GM19468 (cell line): ENCODE results near the gene CUX1.
"Not testable (repeated sequence)": the region's sequence is repeated elsewhere in the genome, so short reads cannot be mapped to it uniquely, and the experiment has no call there.

Experiments used
- ATAC-seq: cut with Tn5 transposase; IDR thresholded peaks from one replicate; pipeline ENCODE4 v1.9.1; 2021; ENCODE audit warnings: mild to moderate bottlenecking, moderate library complexity, moderate number of reproducible peaks; ENCODE audit not compliant: unreplicated experiment; ENCODE audit errors: extremely low read depth

Gene CUX1

GRCh38 chr7:101888564-101888963, 71.1 kb downstream of the CUX1 start:
- ATAC-seq = not testable (repeated sequence)

DNA sequence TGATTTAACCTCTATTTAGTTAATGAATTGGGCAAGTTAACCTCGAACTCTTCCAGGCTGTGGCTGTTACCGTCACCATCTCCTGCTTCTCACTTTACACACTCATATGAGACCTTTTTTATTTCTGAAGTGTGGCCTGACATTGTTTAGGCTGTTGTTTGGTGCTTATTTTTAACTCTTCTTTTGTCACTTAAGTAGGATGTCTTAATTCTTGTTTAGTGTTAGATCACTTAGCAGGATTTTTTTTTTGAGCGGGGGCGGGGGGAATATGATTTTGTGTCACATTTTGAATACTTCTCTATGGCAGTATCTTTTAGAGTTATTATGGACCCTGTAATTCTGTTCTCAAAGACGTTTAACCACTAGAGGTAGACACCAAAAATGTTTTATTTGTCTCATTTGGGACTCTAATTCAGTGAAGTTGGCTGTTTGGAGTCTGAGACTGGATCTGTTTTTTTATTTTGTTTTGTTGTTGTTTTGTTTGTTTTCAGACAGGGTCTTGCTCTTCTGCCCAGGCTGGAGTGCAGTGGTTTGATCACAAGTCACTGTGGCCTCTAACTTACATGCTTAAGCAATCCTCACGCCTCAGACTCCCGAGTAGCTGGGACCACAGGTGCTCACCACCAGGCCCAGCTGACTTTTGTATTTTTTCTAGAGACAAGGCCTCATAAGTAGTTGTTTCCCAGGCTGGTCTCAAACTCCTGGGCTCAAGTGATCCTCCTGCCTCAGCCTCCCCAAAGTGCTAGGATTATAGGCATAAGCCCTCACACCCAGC, 73.5 kb downstream of the CUX1 start:
- ATAC-seq = no peak

DNA sequence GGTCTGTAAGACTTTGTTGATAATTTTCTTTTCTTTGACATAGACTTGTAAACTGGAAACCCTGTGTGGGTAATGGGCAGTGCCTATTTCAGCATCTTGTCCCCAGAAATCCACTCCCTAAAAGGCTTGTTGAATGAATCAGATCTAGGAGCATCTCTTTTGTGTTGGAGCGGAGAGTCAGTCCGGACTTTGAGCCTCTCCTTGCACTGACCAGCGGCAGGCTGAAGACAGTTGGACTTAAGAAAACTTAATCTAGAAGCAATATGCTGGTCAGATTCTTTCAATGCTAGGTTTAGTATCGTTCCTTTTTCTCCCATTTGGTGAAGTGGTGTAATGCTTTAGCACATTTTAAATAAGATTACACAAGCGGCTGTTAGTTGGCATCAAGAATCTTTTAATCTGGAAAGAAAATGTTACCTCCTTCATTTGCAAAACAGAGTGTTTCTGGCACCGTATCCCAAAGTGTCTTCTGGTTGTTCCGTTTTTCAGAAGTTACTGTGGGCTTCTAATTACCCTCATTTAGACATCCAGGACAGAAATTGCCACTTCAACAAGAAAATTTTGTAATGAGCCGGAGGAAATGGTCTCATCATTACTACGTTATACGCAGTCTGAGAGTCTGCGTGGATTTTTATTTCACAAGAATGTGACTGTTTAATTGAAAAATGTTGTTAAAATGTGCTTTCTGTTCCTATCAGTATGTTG, 74.7 kb downstream of the CUX1 start:
- no peak for ATAC-seq

DNA sequence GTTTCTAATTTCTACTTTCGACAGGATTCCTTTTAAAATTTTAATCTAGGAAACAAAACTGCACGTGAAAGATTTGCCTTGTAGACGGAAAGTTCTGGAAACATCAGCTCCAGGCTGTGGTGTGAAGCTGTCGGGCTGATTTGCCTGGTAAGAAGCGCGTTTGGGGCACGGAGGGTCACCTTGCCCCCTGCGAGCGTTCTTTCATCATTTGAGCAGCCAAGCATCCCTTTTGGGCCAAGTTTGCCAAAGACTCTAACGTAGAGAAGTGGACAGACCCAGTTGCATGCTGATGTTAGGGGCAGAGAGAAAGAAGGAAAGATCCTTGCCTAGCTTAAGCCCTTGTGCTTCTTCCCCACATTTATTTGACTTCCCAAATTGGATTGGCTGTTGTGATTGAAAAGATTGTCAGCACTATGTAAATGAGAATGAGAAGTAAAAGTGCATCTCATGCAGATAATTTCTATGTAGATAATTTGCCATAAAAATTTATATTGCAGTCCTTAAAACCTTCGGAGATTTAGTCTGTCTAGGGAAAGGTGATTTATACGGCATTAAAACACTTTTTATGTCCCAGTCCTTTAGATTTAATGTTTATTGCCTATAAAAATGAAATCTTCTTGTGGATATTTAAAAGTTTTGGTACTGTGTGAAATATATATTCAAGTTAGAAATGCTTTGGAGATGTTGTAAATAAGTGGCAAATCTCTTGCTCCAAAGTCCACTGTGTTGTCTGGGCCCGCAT, 76.1 kb downstream of the CUX1 start:
- no peak for ATAC-seq

GRCh38 chr7:101896316-101896715, 78.9 kb downstream of the CUX1 start:
- no peak for ATAC-seq

- ATAC-seq = no peak
Observed at GRCh38 chr7:101896941-101897340, 79.5 kb downstream of the CUX1 start.

DNA sequence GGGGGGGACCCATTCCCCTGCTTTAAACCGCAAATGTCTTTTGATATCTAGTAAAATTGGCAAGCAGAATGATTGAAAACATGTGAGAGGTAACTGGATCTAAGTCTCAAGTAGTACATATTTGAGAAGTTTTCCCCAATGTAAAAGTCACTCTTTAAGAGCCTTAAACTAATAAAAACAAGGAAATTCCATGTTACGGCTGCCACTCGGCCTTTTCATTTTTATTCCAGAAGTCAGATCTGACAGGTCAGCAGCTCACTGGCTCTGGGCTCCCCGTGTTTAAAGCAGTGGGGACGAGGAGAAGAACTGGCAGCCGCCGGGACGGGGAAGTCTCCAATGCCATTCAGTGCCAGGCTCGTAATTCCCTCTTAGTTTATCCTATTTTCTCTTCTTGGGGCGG, 80.7 kb downstream of the CUX1 start:
- no peak for ATAC-seq

DNA sequence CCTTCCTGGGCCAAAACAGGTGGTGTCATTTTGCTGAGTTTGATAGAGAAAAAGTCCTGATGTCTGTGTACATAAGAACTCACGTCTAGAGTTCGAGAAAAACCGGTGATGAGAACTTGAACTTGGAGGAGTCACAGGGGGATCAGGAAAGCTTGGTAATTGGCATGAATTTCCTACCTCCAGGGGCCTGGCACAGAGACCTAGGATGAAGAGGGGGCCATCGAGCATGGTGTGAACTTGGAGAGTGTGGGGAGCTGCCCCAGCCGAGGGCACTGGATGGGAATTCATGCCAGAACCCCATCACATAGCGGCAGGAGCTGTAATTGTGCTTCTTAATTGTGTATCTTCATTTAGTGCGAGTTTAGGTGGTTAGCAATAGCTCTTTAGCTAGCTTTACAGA, 82.2 kb downstream of the CUX1 start:
- ATAC-seq = no peak

GRCh38 chr7:101900103-101900502, 82.7 kb downstream of the CUX1 start:
- ATAC-seq = no peak

GRCh38 chr7:101901661-101902491, 84.5 kb downstream of the CUX1 start:
- ATAC-seq = no peak

- ATAC-seq = no peak
Observed at GRCh38 chr7:101902680-101903514, 85.5 kb downstream of the CUX1 start.

GRCh38 chr7:101903515-101903868, 86.1 kb downstream of the CUX1 start:
- no peak for ATAC-seq

GRCh38 chr7:101904019-101904418, 86.6 kb downstream of the CUX1 start:
- no peak for ATAC-seq

GRCh38 chr7:101905203-101905865, 87.9 kb downstream of the CUX1 start:
- no peak for ATAC-seq

- ATAC-seq = no peak
Observed at GRCh38 chr7:101906291-101907240, 89.1 kb downstream of the CUX1 start.

GRCh38 chr7:101910991-101911799, 93.8 kb downstream of the CUX1 start:
- ATAC-seq = no peak
